ENCODE results near the gene DCBLD1.

Gene DCBLD1

DNA sequence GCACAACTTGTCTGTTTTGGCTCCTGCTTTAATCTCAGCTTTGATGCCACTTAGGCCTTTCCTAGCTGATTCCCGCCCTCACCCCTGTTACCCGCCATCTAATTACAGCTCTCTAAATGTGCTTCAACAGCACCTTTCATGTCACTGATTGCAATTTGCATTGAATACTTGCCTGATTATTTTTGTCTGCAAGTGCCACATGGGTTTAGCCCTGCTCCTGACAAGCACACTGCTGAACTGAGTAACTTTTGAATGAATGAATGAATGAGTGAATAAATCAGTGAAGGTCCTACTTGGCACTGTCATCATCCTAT lies 591 bp upstream of the DCBLD1 start:
- H3K27ac ChIP-seq (ENCODE audit: low read depth, low read length), result no peak overlapping the region
- H3K9me2 ChIP-seq (replicated peaks; ENCODE audit: insufficient read depth, low read length), result no peaks in the 10 kb centered on the region
- no peak overlapping the region for H3K4me2 ChIP-seq (ENCODE audit: low read depth, low read length, poor library complexity, severe bottlenecking)
- no peak for TF ChIP-seq CTCF (IDR thresholded peaks at IDR 0.05; ENCODE audit: insufficient read depth, low read length, poor library complexity, severe bottlenecking)
- no peak for TF ChIP-seq EZH2phosphoT487 (conservative IDR thresholded peaks at IDR 0.05; ENCODE audit: low read length)
- no peaks in the 10 kb centered on the region for H3K9me3 ChIP-seq (ENCODE audit: insufficient read depth, low read length)
- no peaks in the 10 kb centered on the region for H4K20me1 ChIP-seq (ENCODE audit: low read depth, low read length)
- H3K79me2 ChIP-seq (ENCODE audit: insufficient read depth, low read length), result no peaks in the 10 kb centered on the region
- H3K9ac ChIP-seq (ENCODE audit: low read length), result no peak overlapping the region
- no peaks in the 10 kb centered on the region for H3K36me3 ChIP-seq (ENCODE audit: low read length)
- no peak overlapping the region for H3K4me3 ChIP-seq (ENCODE audit: insufficient read depth, low read length, poor library complexity, severe bottlenecking)
- H3F3A ChIP-seq (ENCODE audit: insufficient read depth), result no peaks in the 10 kb centered on the region; the same call in 1 of the 2 replicates
- no peaks in the 10 kb centered on the region for H3K27me3 ChIP-seq (ENCODE audit: low read length)
- H2AFZ ChIP-seq (ENCODE audit: low read depth, low read length, severe bottlenecking), result no peak overlapping the region

DNA sequence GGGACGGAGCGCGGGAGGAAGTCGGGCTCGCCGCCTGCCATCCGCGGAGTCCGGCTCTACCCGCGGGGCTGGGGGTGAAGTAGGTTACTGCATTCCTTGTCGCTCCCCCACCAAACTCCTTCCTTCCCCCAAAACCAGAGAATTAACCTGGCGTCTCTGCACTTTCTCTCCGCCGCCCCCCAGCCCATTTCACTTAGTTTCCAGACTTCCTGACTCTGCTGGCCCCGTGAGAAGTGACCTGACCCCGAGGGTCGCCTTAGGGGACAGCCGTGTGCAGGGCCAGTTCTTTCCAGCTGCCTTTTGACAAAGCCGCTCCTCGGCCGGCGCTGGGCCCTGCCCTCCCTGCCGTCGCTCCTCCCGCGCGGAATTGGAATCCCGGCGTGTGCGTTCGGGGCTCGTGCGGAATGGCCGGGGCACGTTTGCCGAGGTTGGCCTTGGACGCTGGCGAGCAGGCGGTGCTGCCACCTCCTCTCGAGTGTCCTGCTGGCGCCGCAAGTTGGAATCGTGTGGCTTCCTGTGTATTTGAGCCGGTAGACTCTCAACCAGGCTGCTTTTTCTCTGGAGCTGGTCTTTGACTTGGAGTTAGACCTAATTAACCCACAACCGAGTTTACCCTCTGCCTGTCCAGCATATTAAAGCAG lies 650 bp downstream of the DCBLD1 start:
- no peak overlapping the region for H3K27ac ChIP-seq (ENCODE audit: low read depth, low read length)
- H2AFZ ChIP-seq (ENCODE audit: low read depth, low read length, severe bottlenecking), result peak overlapping the region; percentile 85
- no peaks in the 10 kb centered on the region for H3K9me2 ChIP-seq (replicated peaks; ENCODE audit: insufficient read depth, low read length)
- peak overlapping the region; percentile 68 for H3K4me3 ChIP-seq (ENCODE audit: insufficient read depth, low read length, poor library complexity, severe bottlenecking)
- H3K9me3 ChIP-seq (ENCODE audit: insufficient read depth, low read length), result no peaks in the 10 kb centered on the region
- H3K36me3 ChIP-seq (ENCODE audit: low read length), result no peaks in the 10 kb centered on the region
- peak overlapping the region; percentile 72 for H3K4me2 ChIP-seq (ENCODE audit: low read depth, low read length, poor library complexity, severe bottlenecking)
- no peaks in the 10 kb centered on the region for H3K27me3 ChIP-seq (ENCODE audit: low read length)
- no peaks in the 10 kb centered on the region for H3K79me2 ChIP-seq (ENCODE audit: insufficient read depth, low read length)
- peak overlapping the region; percentile 59 for H3K9ac ChIP-seq (ENCODE audit: low read length)
- TF ChIP-seq EZH2phosphoT487 (conservative IDR thresholded peaks at IDR 0.05; ENCODE audit: low read length) (no peak), CTCF (IDR thresholded peaks at IDR 0.05; ENCODE audit: insufficient read depth, low read length, poor library complexity, severe bottlenecking) (no peak)
- H4K20me1 ChIP-seq (ENCODE audit: low read depth, low read length), result no peaks in the 10 kb centered on the region
- H3F3A ChIP-seq (ENCODE audit: insufficient read depth), result no peaks in the 10 kb centered on the region; the same call in 1 of the 2 replicates

DNA sequence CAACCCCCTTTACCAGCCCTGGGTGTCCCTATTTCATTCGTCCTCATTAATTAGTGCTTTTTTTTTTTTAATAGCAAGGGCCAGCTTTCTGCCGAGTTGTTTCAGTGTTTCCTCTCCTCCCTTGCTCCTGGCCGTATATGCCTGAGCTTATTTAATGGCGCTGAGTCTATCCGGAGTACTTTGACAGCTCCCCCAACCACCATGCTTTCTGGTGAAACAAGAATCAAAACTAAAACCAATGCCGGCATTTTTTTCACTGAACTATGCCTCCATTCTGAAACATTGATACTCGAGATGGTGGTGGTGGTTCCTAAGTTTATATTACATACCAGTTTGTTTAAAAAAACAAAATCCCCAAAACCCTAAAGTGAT lies 1.2 kb downstream of the DCBLD1 start:
- no peaks in the 10 kb centered on the region for H3K36me3 ChIP-seq (ENCODE audit: low read length)
- H3K4me2 ChIP-seq (ENCODE audit: low read depth, low read length, poor library complexity, severe bottlenecking), result peak overlapping the region; percentile 72
- TF ChIP-seq EZH2phosphoT487 (conservative IDR thresholded peaks at IDR 0.05; ENCODE audit: low read length), result no peak
- TF ChIP-seq CTCF (IDR thresholded peaks at IDR 0.05; ENCODE audit: insufficient read depth, low read length, poor library complexity, severe bottlenecking), result no peak
- H3K4me3 ChIP-seq (ENCODE audit: insufficient read depth, low read length, poor library complexity, severe bottlenecking), result peak overlapping the region; percentile 68
- peak overlapping the region; percentile 59; the same call in 1 of the 2 replicates for H3K9ac ChIP-seq (ENCODE audit: low read length)
- no peaks in the 10 kb centered on the region for H3K9me2 ChIP-seq (replicated peaks; ENCODE audit: insufficient read depth, low read length)
- no peaks in the 10 kb centered on the region; the same call in 1 of the 2 replicates for H3F3A ChIP-seq (ENCODE audit: insufficient read depth)
- no peaks in the 10 kb centered on the region for H4K20me1 ChIP-seq (ENCODE audit: low read depth, low read length)
- H3K27me3 ChIP-seq (ENCODE audit: low read length), result no peaks in the 10 kb centered on the region
- H3K27ac ChIP-seq (ENCODE audit: low read depth, low read length), result no peak overlapping the region
- peak overlapping the region; percentile 85 for H2AFZ ChIP-seq (ENCODE audit: low read depth, low read length, severe bottlenecking)
- H3K79me2 ChIP-seq (ENCODE audit: insufficient read depth, low read length), result no peaks in the 10 kb centered on the region
- no peaks in the 10 kb centered on the region for H3K9me3 ChIP-seq (ENCODE audit: insufficient read depth, low read length)
